Colonic mucosa (tissue), 4 donors: Measurements from ENCODE around the gene IL32. TPM values are rescaled to one million over a fixed set of nuclear protein-coding genes. Genes with fewer than 3 reads are reported as not detected.

ENCODE experiments used
- DNase-seq: peaks from one replicate; pipeline ENCODE4 v3.0.0-alpha.2; 2020
- H3K27ac ChIP-seq: fragments of 200-600 bp; one replicate; pipeline ENCODE4 v1.8.0; 2021
- H3K27me3 ChIP-seq: fragments of 200-600 bp; one replicate; pipeline ENCODE4 v1.8.0; 2021
- H3K36me3 ChIP-seq: fragments of 200-600 bp; one replicate; pipeline ENCODE4 v1.8.0; 2021
- H3K4me1 ChIP-seq: fragments of 200-600 bp; one replicate; pipeline ENCODE4 v1.8.0; 2021; ENCODE audit warnings: mild to moderate bottlenecking
- H3K4me3 ChIP-seq: fragments of 200-600 bp; one replicate; pipeline ENCODE4 v1.8.0; 2021
- H3K9ac ChIP-seq, 2 donors: one replicate each; pipeline ENCODE4 v1.7.0; 2013; ENCODE audit warnings: control low read depth in 2 of 2, low read depth in 2 of 2, low read length in 2 of 2
- H3K9me3 ChIP-seq: fragments of 200-600 bp; one replicate; pipeline ENCODE4 v1.8.0; 2021
- CTCF ChIP-seq: fragments of 200-600 bp; IDR thresholded peaks from one replicate; pipeline ENCODE4 v1.8.0; 2022; ENCODE audit warnings: antibody characterized with exemption, mild to moderate bottlenecking
- intact Hi-C: fragments of 100-400 bp; cut with DNase I; formaldehyde crosslinking; loops from one replicate; pipeline ENCODE4 v1.14.1; 2022
- total RNA-seq, 2 donors: library from RNA; stranded (reverse); fragmentation: NEBNext Ultra II Directional in 1 of 2; extraction: Animal tissue kit (Norgen Biotek cat#: 25700) in 1 of 2; gene quantifications; one replicate each; pipeline ENCODE4 v1.2.1, GENCODE V29; 2021
- donor health status: healthy.
- donor health status: DM: no; HTN: no; CAD: no.
- donor health status: DM: no; HTN: no; CAD: no.

IL32 gene
- total RNA-seq, 2 donors from 2014 or later = 256 to 329 TPM

- no peaks in the 10 kb centered on the region for H3K27me3 ChIP-seq
- H3K27ac ChIP-seq = peak within 1 kb of the TSS; percentile 96
- no peaks in the 10 kb centered on the region for H3K9me3 ChIP-seq
- peak; percentile 86 for DNase-seq
- H3K4me1 ChIP-seq = peaks cover 18% of the 10 kb centered on the region
- intact Hi-C loops = no loop called here
- H3K9ac ChIP-seq = peak within 1 kb of the TSS; percentile 83 to 96
- H3K4me3 ChIP-seq = peak within 1 kb of the TSS; percentile 79
- TF ChIP-seq CTCF = no peak
- no peaks in the 10 kb centered on the region for H3K36me3 ChIP-seq
These were observed 45.2 kb upstream of the IL32 start, which contains the start of gene TNFRSF12A for GRCh38 chr16:3020247-3020603. TSS of gene TNFRSF12A (plus strand) at chr16:3020368. CDS start at chr16:3020398, 30 bp downstream.

GRCh38 chr16:3020604-3021448 is 44.6 kb upstream of the IL32 start:
- Histone ChIP-seq H3K4me3 (peak overlapping the region; percentile 79), H3K36me3 (no peaks in the 10 kb centered on the region), H3K9ac (peak overlapping the region; percentile 83 to 96), H3K9me3 (no peaks in the 10 kb centered on the region), H3K4me1 (peaks cover 18% of the 10 kb centered on the region), H3K27me3 (no peaks in the 10 kb centered on the region), H3K27ac (peak overlapping the region; percentile 96)
- intact Hi-C loops = no loop called here
- peak; percentile 79 for DNase-seq
- TF ChIP-seq CTCF = no peak

GRCh38 chr16:3021449-3022207 is 43.8 kb upstream of the IL32 start:
- no peaks in the 10 kb centered on the region for H3K27me3 ChIP-seq
- peak overlapping the region; percentile 96 for H3K27ac ChIP-seq
- H3K4me3 ChIP-seq = peak overlapping the region; percentile 79
- intact Hi-C loops = no loop called here
- H3K4me1 ChIP-seq = peaks cover 18% of the 10 kb centered on the region
- no peaks in the 10 kb centered on the region for H3K9me3 ChIP-seq
- peak overlapping the region; percentile 83 to 96 for H3K9ac ChIP-seq
- peak; percentile 90 for DNase-seq
- TF ChIP-seq CTCF = no peak
- no peaks in the 10 kb centered on the region for H3K36me3 ChIP-seq

- Histone ChIP-seq H3K9me3 (no peaks in the 10 kb centered on the region), H3K27me3 (no peaks in the 10 kb centered on the region), H3K4me1 (peaks cover 18% of the 10 kb centered on the region), H3K9ac (peak overlapping the region; percentile 55 to 96), H3K27ac (peak overlapping the region; percentile 96), H3K36me3 (no peaks in the 10 kb centered on the region), H3K4me3 (peak overlapping the region; percentile 79)
- no peak for TF ChIP-seq CTCF
- intact Hi-C loops = no loop called here
- peak; percentile 88 for DNase-seq
These were observed 43.2 kb upstream of the IL32 start for GRCh38 chr16:3022208-3022683.

- Histone ChIP-seq H3K27ac (peak overlapping the region; percentile 96), H3K4me3 (peak overlapping the region; percentile 51), H3K4me1 (peaks cover 20% of the 10 kb centered on the region), H3K9ac (peak overlapping the region; percentile 70 to 75), H3K36me3 (no peaks in the 10 kb centered on the region), H3K9me3 (no peaks in the 10 kb centered on the region), H3K27me3 (no peaks in the 10 kb centered on the region)
- DNase-seq = no peak
- TF ChIP-seq CTCF = no peak
- intact Hi-C loops = no loop called here
These were observed 42.6 kb upstream of the IL32 start for GRCh38 chr16:3022684-3023414.
